Kidney capillary endothelial cell (primary cell): ENCODE data around the gene PARD6B.
"Not testable (repeated sequence)": the region's sequence is repeated elsewhere in the genome, so short reads cannot be mapped to it uniquely, and the experiment has no call there.

Experiments
- DNase-seq: peaks from one replicate; pipeline ENCODE4 v3.0.0-alpha.2; 2018; ENCODE audit warnings: low spot score

The PARD6B gene

GRCh38 chr20:50703651-50704438, 27.5 kb upstream of the PARD6B start:
- not testable (repeated sequence) for DNase-seq

DNA sequence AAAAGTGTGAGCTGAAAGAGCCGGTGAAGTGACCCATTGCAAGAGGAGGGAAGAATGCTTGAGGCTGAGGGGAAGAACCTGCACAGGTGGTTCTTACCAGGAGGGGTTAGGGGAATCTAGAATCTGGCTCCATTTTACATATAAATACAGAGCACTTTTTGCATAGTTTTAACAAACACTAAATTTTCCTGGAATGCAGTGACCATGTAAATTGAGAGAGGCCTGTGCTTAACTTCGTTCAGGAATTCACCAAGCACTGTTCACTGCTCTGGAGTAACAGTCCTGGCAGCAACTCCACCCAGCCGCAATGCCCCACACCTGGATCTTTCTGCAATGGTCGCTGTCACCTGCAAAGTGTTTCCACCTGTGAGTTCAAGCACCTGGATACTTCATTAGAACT, 26.9 kb upstream of the PARD6B start:
- DNase-seq: no peak

DNA sequence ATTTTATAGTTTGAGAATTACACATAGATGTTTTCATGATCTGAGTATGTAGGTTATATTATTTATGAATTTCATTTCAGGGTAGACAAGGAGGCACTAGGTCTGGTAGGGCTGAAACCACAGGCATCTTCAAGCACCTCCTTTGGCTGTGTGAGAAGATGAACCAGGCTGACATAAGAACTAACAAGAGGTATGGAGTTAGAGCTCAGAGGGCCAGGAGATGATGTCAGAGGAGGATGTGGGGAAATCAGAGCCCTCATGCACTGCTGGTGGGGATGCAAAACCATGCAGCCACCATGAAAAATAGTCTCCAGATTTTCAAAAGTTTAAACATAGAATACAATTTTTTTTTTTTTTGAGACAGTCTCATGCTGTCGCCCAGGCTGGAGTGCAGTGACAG, 26.4 kb upstream of the PARD6B start:
- DNase-seq: no peak

DNA sequence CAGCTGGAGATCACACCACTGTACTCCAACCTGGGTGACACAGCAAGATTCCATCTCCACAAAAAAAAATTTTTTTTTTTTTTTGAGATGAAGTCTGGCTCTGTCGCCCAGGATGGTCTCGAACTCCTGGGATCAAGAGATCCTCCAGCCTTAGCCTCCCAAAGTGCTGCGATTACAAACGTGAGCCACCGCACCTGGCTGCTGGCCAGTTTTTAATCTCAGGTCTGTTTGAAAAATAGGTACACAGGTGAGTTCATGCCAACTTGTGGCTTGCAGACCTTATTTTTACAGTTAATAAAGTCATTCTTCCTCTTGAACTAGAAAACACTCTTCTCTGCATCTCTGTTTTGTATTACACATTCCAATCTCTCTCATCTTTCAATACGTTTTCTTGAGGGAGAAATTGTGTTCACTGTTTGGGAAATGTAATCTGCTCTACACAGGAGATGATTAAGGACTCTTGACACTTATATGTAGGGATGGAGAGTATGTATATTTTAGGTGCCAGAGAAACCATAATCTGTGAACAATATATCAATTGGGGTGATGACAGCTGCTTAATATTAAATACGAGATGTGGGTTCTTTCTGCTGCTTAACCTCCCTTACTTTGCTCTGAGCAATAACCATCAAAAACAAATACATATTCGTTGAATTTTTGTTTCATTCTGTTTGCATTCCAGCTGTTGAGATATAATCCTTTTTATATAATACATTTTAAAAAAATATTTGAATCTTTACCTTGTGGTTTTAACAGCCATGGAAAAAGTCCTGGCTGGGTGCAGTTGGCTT, 22.3 kb upstream of the PARD6B start:
- DNase-seq: no peak

DNA sequence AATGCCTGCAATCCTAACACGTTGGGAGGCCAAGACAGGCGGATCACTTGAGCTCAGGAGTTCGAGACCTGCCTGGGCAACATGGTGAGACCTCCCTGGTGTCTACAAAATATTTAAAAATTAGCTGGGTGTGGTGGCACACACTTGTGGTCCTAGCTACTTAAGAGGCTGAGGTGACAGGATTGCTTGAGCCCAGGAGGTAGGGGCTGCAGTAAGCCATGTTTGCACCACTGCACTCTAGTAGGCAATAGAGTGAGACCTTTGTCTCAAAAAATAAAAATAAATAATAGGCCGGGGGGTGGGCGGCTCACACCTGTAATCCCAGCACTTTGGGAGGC, 21.8 kb upstream of the PARD6B start:
- no peak for DNase-seq

- no peak for DNase-seq
Measured at GRCh38 chr20:50710492-50711063, 20.8 kb upstream of the PARD6B start.

GRCh38 chr20:50711113-50711825, 20.1 kb upstream of the PARD6B start:
- no peak for DNase-seq

GRCh38 chr20:50712771-50713656, 18.4 kb upstream of the PARD6B start:
- DNase-seq: no peak

- DNase-seq: no peak
Measured at GRCh38 chr20:50713657-50714101, 17.7 kb upstream of the PARD6B start.

- DNase-seq: not testable (repeated sequence)
Measured at GRCh38 chr20:50714426-50714825, 17.0 kb upstream of the PARD6B start.

DNA sequence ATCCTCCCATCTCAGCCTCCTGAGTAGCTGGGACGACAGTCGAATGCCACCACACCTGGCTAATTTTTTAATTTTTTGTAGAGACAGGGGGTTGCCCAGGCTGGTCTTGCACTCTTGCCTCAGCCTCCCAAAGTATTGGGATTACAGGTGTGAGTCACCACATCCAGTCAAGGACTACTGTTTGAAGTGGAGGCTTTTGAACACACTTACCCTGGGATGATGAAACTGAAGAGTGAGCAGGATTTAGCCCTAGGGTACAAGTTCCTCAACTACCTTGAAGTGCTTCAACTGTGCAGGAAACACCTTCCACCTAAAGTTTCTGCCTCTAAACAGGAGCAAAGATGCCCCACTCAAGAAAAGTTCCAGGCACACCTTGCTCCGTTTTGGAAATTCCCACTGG, 15.7 kb upstream of the PARD6B start:
- DNase-seq: no peak

- no peak for DNase-seq
Measured at GRCh38 chr20:50716518-50716917, 14.9 kb upstream of the PARD6B start.

GRCh38 chr20:50717312-50717711, 14.1 kb upstream of the PARD6B start:
- DNase-seq: no peak

GRCh38 chr20:50717974-50718761, 13.2 kb upstream of the PARD6B start:
- no peak for DNase-seq

DNA sequence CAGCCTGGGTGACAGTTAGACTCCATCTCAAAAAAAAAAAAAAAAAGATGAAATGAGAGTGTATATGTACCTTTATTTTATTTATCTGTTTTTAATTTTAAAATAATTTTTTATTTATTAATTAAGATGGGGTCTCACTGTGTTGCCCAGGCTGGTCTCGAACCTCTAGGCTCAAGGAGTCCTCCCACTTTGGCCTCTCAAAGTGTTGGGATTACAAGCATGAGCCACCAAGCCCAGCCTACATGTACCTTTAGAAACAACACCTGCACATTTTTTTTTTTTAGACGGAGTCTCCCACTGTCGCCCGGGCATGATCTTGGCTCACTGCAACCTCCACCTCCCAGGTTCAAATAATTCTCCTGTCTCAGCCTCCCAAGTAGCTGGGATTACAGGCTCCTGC, 12.1 kb upstream of the PARD6B start:
- no peak for DNase-seq

DNA sequence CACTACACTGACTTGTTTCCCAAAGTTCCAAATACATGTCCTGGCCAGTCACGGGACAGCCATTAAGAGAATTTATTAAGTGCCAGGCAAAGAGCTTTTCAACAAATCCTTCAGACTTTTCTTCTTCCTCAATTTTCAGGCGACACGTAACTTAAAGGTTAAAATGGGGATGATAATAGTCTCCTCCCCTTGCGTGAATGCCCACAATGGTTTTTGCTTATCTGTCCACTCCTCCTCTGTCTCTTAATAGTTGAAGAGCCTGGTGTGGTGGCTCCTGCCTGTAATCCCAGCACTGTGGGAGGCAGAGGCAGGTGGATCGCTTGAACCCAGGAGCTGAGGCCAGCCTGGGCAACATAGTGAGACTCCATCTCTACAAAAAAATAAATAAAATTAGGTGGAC, 11.4 kb upstream of the PARD6B start:
- no peak for DNase-seq

DNA sequence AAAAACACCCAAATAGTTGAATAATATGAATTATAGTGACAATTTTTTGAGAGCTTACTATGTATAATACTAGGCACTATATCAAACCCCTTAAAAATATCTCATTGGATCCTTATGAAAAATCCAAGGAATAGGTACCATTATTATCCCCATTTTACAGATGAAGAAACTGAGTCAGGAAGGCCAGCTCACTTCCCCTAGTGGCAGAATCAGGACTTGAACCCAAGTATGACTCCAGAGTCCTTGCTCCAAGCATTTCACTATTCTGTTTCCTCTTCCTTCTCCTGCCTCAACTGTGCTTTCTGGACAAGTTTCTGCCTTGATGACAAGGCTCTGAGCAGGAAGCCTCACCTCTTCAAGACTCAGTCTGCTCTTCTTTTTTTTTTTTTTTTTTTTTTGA, 10.8 kb upstream of the PARD6B start:
- DNase-seq: no peak

- no peak for DNase-seq
Measured at GRCh38 chr20:50721881-50722281, 9.5 kb upstream of the PARD6B start.

GRCh38 chr20:50722424-50723155, 8.8 kb upstream of the PARD6B start:
- no peak for DNase-seq

- DNase-seq: no peak
Measured at GRCh38 chr20:50723672-50724071, 7.7 kb upstream of the PARD6B start.
